Measurements from ENCODE around the gene IFI27L2. TPM values are rescaled to one million over a fixed set of nuclear protein-coding genes. Genes with fewer than 3 reads are reported as not detected.

The IFI27L2 gene
- total and polyA plus RNA-seq, 8 donors: 4.9 to 133 (median 43.3) TPM

GRCh38 chr14:94126800-94127199 lies 2.6 kb downstream of the IFI27L2 start:
- no peak for DNase-seq
- Histone ChIP-seq H3K9me3 (no peaks in the 10 kb centered on the region), H3K4me3 (no peak overlapping the region), H3K27me3 (peaks cover 0 to 9% (median 0%) of the 10 kb centered on the region in 3 donors), H3K4me1 (peaks cover 7 to 25% (median 15%) of the 10 kb centered on the region in 4 donors), H3K27ac (no peak overlapping the region), H3K36me3 (peaks cover 0 to 25% (median 5%) of the 10 kb centered on the region in 4 donors)
- TF ChIP-seq EP300 (IDR thresholded peaks at IDR 0.05) (no peak), POLR2A (IDR thresholded peaks at IDR 0.05) (no peak)
- intact Hi-C loops (cut with DNase I; ENCODE audit: low total_unique reads): no loop called here
- WGBS, 5 donors: 81 to 90% (median 86%) methylated on average over 5 of the region's 5 CpGs

DNA sequence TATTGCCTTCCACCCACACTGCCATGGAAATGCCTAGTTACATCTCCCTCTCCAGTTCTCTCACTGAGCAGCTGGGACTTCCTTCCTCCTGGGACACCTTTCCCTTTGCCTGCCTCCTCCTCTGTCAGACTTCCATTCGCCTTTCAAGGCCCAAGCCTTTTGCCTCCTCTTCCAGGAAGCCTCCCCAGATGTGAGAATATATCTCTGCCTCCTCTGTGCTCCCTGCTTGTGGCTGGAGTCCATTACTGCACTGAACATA lies 3.1 kb downstream of the IFI27L2 start:
- Histone ChIP-seq H3K36me3 (peaks cover 0 to 25% (median 5%) of the 10 kb centered on the region in 4 donors), H3K9me3 (no peaks in the 10 kb centered on the region), H3K4me1 (peaks cover 7 to 25% (median 15%) of the 10 kb centered on the region in 4 donors), H3K27ac (no peak overlapping the region), H3K27me3 (peaks cover 0 to 5% (median 0%) of the 10 kb centered on the region in 3 donors), H3K4me3 (no peak overlapping the region)
- TF ChIP-seq EP300 (IDR thresholded peaks at IDR 0.05): no peak
- TF ChIP-seq POLR2A (IDR thresholded peaks at IDR 0.05): no peak
- TF ChIP-seq POLR2AphosphoS5 (IDR thresholded peaks at IDR 0.05): no peak
- no peak for TF ChIP-seq CTCF (IDR thresholded peaks at IDR 0.05)
- intact Hi-C loops (cut with DNase I; ENCODE audit: low total_unique reads): no loop called here
- DNase-seq: no peak
- 53 to 85% (median 76%) methylated on average over 1 of the region's 1 CpG for WGBS, 5 donors

DNA sequence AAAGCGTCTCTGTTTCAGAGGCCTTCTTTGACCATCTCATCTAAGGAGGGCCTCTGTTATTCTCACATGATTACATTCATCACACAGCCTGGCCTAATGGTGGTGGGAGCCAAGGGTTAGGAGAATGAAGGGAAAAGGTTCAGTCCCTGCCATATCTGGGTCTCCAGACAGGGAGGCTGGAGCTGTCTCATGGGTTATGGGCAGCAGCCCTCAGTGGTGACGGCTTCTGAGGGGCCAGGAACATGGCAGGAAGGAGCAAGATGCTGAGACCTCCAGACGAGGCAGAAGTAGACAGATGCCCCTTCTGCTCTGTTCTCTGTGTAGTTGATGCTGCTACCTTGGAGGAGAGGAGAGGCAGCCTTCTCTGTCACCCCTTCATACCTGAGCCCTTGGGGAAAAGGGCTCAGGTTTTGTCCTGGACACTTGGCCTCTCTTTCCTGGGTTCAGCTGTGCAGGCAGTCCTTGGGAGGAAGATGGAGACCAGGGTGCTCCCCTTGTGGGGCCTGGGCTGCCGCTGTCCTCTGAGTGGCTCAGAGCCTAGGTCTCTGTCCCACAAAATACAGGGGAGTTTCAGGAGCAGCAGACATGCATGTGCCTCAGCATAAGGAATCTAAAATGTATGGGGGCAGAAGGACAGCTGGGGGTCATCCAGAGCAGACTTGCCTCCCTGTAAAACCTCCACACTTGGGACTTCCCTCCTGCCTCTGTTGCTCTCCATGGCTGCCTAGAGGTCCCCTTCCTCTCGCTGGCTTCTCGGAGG lies 3.6 kb downstream of the IFI27L2 start:
- peak in 1 of 2 donors; percentile 15 for DNase-seq
- Histone ChIP-seq H3K36me3 (peaks cover 0 to 25% (median 5%) of the 10 kb centered on the region in 4 donors), H3K4me3 (no peak overlapping the region), H3K27ac (no peak overlapping the region), H3K4me1 (peaks cover 7 to 25% (median 15%) of the 10 kb centered on the region in 4 donors), H3K27me3 (peaks cover 0 to 5% (median 0%) of the 10 kb centered on the region in 3 donors), H3K9me3 (peaks cover 0 to under 1% (median 0%) of the 10 kb centered on the region in 4 donors)
- intact Hi-C loops (cut with DNase I; ENCODE audit: low total_unique reads): no loop called here
- no peak for TF ChIP-seq POLR2A (IDR thresholded peaks at IDR 0.05)
- TF ChIP-seq POLR2AphosphoS5 (IDR thresholded peaks at IDR 0.05): no peak
- no peak for TF ChIP-seq EP300 (IDR thresholded peaks at IDR 0.05)
- no peak for TF ChIP-seq CTCF (IDR thresholded peaks at IDR 0.05)
- 81 to 94% (median 93%) methylated on average over 6 of the region's 6 CpGs for WGBS, 5 donors

- Histone ChIP-seq H3K36me3 (peaks cover 0 to 25% (median 5%) of the 10 kb centered on the region in 4 donors), H3K4me3 (no peak overlapping the region), H3K9me3 (peaks cover 0 to 11% (median 7%) of the 10 kb centered on the region in 4 donors), H3K4me1 (peaks cover under 1 to 17% (median 10%) of the 10 kb centered on the region in 4 donors), H3K27ac (no peak overlapping the region), H3K27me3 (peaks cover 0 to 5% (median 0%) of the 10 kb centered on the region in 3 donors)
- peak in 1 of 2 donors; percentile 21 for DNase-seq
- no peak for TF ChIP-seq EP300 (IDR thresholded peaks at IDR 0.05)
- no peak for TF ChIP-seq CTCF (IDR thresholded peaks at IDR 0.05)
- no peak for TF ChIP-seq POLR2A (IDR thresholded peaks at IDR 0.05)
- no peak for TF ChIP-seq POLR2AphosphoS5 (IDR thresholded peaks at IDR 0.05)
- intact Hi-C loops (cut with DNase I; ENCODE audit: low total_unique reads): no loop called here
- 79 to 96% (median 88%) methylated on average over 8 to 9 of the region's 9 CpGs for WGBS, 5 donors
Measured at GRCh38 chr14:94124582-94125377, 4.6 kb downstream of the IFI27L2 start.

All from stomach (tissue), 9 donors.